PC-3 (cell line): ENCODE results near the gene AHDC1.

Experiments
- CTCF ChIP-seq: fragments of 300-600 bp; sonication (generic); conservative IDR thresholded peaks from 2 replicates; pipeline ENCODE4 v1.5.1; 2017; ENCODE audit warnings: antibody characterized with exemption, low read depth, mild to moderate bottlenecking, low read length
- EZH2 ChIP-seq: fragments of 300-600 bp; sonication (generic); IDR thresholded peaks from one replicate; pipeline ENCODE4 v1.6.1; 2017; ENCODE audit warnings: antibody characterized with exemption, mild to moderate bottlenecking, low read length; ENCODE audit not compliant: unreplicated experiment

DNA sequence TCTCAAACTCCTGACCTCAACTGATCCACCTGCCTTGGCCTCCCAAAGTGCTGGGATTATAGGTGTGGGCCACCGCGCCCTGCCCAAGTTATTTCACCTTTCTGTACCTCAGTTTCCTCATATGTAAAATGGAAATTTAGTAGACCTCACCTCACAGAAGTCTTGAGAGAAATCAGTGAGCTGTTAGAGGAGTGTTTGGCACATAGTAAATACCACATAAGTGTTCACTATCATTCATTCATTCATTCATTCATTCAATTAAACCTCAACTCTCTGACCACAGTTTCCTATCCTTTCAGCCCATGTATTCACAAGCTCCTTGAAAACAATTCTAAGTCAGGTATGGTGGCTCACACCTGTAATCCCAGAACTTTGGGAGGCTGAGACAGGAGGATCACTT is 34.9 kb upstream of the AHDC1 start:
- TF ChIP-seq EZH2 (no peak), CTCF (no peak)
